GM12865 (cell line): ENCODE results near the gene MTRF1.

ENCODE experiments used
- DNase-seq: peaks from one replicate; pipeline ENCODE4 v3.0.0; 2010; ENCODE audit warnings: low read depth
- H3K4me3 ChIP-seq: 2 replicates; pipeline ENCODE4 v1.5.1; 2011; ENCODE audit warnings: mild to moderate bottlenecking, low read depth, low read length, control low read depth
- TF ChIP-seq, protein P1 (sequence below): IDR thresholded peaks from 2 replicates; pipeline ENCODE4 v1.5.1; 2011; ENCODE audit warnings: low read length, control low read depth, low read depth, inconsistent platforms; ENCODE audit not compliant: insufficient read depth; ENCODE audit errors: missing control alignments

The MTRF1 gene

DNA sequence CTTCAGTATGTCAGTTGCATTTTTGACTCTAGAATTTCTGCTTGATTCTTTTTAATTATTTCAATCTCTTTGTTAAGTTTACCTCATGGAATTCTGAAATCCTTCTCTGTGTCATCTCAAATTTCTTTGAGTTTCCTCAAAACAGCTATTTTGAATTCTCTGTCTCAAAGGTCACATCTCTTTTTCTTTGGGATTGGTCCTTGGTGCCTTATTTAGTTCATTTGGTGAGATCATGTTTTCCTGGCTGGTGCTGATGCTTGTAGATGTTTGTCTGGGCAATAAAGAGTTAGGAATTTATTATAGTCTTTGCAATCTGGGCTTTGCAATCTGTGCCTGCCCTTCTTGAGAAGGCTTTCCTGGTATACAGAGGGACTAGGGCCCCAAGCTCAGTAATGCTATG is 50.5 kb downstream of the MTRF1 start:
- no peak overlapping the region for H3K4me3 ChIP-seq
- DNase-seq: no peak
- TF ChIP-seq, protein P1, sequence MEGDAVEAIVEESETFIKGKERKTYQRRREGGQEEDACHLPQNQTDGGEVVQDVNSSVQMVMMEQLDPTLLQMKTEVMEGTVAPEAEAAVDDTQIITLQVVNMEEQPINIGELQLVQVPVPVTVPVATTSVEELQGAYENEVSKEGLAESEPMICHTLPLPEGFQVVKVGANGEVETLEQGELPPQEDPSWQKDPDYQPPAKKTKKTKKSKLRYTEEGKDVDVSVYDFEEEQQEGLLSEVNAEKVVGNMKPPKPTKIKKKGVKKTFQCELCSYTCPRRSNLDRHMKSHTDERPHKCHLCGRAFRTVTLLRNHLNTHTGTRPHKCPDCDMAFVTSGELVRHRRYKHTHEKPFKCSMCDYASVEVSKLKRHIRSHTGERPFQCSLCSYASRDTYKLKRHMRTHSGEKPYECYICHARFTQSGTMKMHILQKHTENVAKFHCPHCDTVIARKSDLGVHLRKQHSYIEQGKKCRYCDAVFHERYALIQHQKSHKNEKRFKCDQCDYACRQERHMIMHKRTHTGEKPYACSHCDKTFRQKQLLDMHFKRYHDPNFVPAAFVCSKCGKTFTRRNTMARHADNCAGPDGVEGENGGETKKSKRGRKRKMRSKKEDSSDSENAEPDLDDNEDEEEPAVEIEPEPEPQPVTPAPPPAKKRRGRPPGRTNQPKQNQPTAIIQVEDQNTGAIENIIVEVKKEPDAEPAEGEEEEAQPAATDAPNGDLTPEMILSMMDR: no peak

DNA sequence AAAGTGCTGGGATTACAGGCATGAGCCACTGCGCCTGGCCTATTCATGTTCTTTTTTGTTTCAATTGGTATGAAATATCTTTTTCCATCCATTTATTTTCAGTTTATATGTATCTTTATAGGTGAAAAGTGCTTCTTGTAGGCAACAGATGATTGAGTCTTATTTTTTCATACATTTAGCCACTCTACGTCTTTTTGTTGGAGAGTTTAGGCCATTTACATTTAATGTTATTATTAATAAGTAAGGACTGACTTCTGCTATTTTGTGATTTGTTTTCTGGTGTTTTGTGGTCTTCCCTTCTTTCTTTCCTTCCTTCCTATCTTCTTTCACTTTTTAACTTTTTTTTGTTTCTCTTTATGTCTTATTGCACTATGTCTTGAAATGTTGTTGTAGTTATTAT is 52.3 kb downstream of the MTRF1 start:
- TF ChIP-seq, protein P1: no peak
- H3K4me3 ChIP-seq: no peak overlapping the region
- no peak for DNase-seq

DNA sequence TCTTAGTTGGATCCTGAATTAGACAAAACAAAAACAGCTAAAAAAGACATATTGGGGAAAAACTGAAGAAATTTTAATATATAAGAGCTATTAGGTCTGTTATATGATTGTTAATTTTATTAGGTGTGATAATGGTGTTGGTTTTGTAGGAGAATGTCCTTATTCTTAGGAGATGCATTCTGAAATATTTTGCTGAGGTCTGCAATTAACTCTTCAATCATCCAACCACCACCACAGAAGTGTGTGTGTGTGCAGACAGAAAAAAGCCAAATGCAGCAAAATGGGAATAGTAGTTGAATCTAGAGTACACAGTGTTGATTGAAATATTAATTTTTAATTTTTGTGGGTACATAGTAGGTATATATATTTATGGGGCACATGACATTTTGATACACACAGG is 56.9 kb downstream of the MTRF1 start:
- no peak overlapping the region for H3K4me3 ChIP-seq
- TF ChIP-seq, protein P1: no peak
- no peak for DNase-seq

DNA sequence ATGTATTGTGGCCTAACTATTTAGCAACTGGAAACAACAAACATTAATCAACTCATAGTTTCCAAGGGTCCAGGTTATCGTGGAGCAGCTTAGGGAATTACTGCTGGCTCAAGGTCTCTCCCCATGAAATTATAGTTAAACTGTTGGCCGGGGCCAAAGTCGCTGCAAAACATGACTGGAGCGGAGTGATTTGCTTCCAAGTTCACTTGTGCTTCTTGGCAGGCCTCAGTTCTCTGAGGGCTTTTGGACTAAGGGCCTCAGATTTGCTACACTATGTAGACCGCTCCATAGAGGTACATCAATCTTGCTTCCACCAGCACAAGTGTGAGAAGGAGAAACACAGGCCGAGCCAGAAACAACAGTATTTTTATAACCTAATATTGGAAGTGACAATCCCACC is 59.6 kb downstream of the MTRF1 start:
- TF ChIP-seq, protein P1: no peak
- DNase-seq: no peak
- no peak overlapping the region for H3K4me3 ChIP-seq

DNA sequence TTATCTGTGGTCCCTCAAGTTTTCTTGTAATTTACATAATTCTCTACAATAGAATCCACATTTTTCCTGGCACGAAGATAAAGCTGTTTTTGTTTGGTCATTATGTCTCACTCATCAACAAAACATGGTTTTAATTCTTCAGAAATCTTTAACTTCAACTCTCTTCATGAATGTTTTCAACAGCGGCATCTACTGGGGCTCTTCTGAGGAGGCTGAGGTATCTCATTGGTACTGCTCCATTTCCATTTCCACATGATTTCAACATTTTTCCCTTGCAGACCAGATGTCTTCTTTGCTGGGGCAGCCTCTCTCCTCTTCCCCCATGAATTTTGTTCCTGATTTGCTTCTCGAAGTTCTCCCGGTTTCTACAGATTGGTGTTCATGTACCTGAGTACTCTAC is 63.2 kb downstream of the MTRF1 start:
- no peak overlapping the region for H3K4me3 ChIP-seq
- no peak for DNase-seq
- TF ChIP-seq, protein P1: no peak

DNA sequence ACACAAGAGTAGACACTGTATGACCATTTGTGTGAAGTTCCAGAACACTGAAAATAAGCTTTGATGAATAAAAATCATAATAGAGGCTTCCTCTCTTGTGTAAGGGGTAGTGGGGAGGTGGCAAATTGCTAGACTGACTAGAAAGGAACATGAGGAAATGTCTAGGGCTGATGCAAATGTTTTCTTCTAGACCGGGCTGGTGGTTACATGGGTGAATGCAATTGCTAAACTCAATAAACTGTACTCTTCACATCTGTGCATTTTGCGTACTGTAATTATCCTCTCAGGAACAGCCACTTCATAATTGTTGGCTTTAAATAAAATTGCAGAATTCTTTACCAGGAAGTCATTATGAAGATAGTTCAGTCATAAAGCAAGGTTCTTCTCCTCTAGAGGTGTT is 63.9 kb downstream of the MTRF1 start:
- DNase-seq: peak; percentile 15
- H3K4me3 ChIP-seq: no peak overlapping the region
- TF ChIP-seq, protein P1: no peak

DNA sequence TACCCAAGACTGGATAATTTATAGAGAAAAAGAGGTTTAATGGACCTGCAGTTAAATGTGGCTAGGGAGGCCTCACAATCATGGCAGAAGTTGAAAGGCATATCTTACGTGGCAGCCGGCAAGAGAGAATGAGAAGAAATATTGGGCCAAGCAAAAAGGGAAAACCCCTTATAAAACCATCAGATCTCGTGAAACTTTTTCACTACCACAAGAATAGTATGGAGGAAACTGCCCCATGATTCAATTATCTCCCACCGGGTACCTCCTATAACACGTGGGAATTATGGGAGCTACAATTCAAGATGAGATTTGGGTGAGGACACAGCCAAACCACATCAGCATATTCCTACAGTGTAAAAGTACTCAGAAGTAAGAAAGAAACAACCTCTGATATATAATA is 64.3 kb downstream of the MTRF1 start:
- TF ChIP-seq, protein P1: no peak
- H3K4me3 ChIP-seq: no peak overlapping the region
- DNase-seq: peak; percentile 25
